Endothelial cell of umbilical vein (primary cell): ENCODE data around the gene CELSR3. TPM values are rescaled to one million over a fixed set of nuclear protein-coding genes. Genes with fewer than 3 reads are reported as not detected.

Source experiments
- BruUV-seq: library from RNA; stranded (reverse); fragments of 400-500 nt; replicated peaks from 2 replicates; lab custom pipeline; 2021; lab: Mats Ljungman, UMichigan
- CTCF ChIA-PET: fragments of 300-600, 350-600 bp; sonication (Branson Sonifier 250); formaldehyde crosslinking; loops from one replicate; lab custom pipeline; 2021; ENCODE audit warnings: antibody characterized with exemption, inconsistent platforms; lab: Charles Lee
- POLR2A ChIA-PET: fragments of 300-600, 350-600 bp; sonication (Branson Sonifier 250); formaldehyde crosslinking; loops from one replicate; lab custom pipeline; 2021; ENCODE audit warnings: antibody characterized with exemption, inconsistent platforms; lab: Charles Lee
- DNase-seq: peaks from one replicate; pipeline ENCODE4 v3.0.0-alpha.2; 2011; ENCODE audit warnings: low read depth, low spot score
- FAIRE-seq: peaks from 2 replicates; lab custom pipeline; 2011; peaks lifted over from hg19 to GRCh38; lab: Jason Lieb, UNC
- H2AFZ ChIP-seq: 2 replicates; pipeline ENCODE4 v1.6.0; 2012; ENCODE audit warnings: low read depth, low read length, control low read depth, inconsistent platforms
- H3K27ac ChIP-seq: 2 replicates; pipeline ENCODE4 v1.5.1; 2011; ENCODE audit warnings: low read depth, mild to moderate bottlenecking, control low read depth, low read length, moderate library complexity; ENCODE audit not compliant: insufficient read depth
- H3K27me3 ChIP-seq, 2 experiments: 2 replicates each; pipeline versions ENCODE4 v1.6.0 to v1.6.1; 2011; ENCODE audit warnings: low read length in 2 of 2, mixed read lengths in 1 of 2; ENCODE audit not compliant: control insufficient read depth in 2 of 2, insufficient read depth in 2 of 2
- H3K36me3 ChIP-seq, 2 experiments: 2 replicates in 1 of 2; 3 replicates in 1 of 2; pipeline ENCODE4 v1.5.1; 2011; ENCODE audit warnings: low read length in 2 of 2, mild to moderate bottlenecking in 1 of 2, moderate library complexity in 1 of 2; ENCODE audit not compliant: control insufficient read depth in 2 of 2, insufficient read depth in 2 of 2; ENCODE audit errors: extremely low read depth in 1 of 2
- H3K4me1 ChIP-seq: 3 replicates; pipeline ENCODE4 v1.5.1; 2011; ENCODE audit warnings: mild to moderate bottlenecking, low read length; ENCODE audit not compliant: control insufficient read depth, insufficient read depth; ENCODE audit errors: extremely low read depth
- H3K4me2 ChIP-seq: 2 replicates; pipeline ENCODE4 v1.6.1; 2011; ENCODE audit warnings: low read length, control low read depth, mixed read lengths; ENCODE audit not compliant: insufficient read depth
- H3K4me3 ChIP-seq, 3 experiments: fragments of 200-600 bp in 1 of 3; sonication (generic), shearing (Covaris generic) in 1 of 3; replicated peaks in 1 of 3; 2 replicates each; pipeline ENCODE4 v1.5.1; 2011 to 2016; ENCODE audit warnings: control low read depth in 3 of 3, low read length in 3 of 3, mild to moderate bottlenecking in 2 of 3, inconsistent platforms in 1 of 3, low read depth in 1 of 3, moderate library complexity in 1 of 3; ENCODE audit not compliant: insufficient read depth in 1 of 3
- H3K79me2 ChIP-seq: 2 replicates; pipeline ENCODE4 v1.6.0; 2012; ENCODE audit warnings: low read length, inconsistent platforms; ENCODE audit not compliant: control insufficient read depth, insufficient read depth
- H3K9ac ChIP-seq: replicated peaks from 2 replicates; pipeline ENCODE3; 2011; ENCODE audit warnings: low read length, control low read depth; ENCODE audit not compliant: insufficient read depth; ENCODE audit errors: extremely low read depth
- H3K9me1 ChIP-seq: replicated peaks from 3 replicates; pipeline ENCODE4 v1.6.0; 2011; ENCODE audit warnings: mild to moderate bottlenecking, low read length; ENCODE audit not compliant: control insufficient read depth, insufficient read depth; ENCODE audit errors: extremely low read depth
- H3K9me3 ChIP-seq: replicated peaks from 2 replicates; pipeline ENCODE4 v1.5.1; 2012; ENCODE audit warnings: low read length, inconsistent platforms; ENCODE audit not compliant: control insufficient read depth, insufficient read depth
- H4K20me1 ChIP-seq: replicated peaks from 2 replicates; pipeline ENCODE3; 2011; ENCODE audit warnings: mild to moderate bottlenecking, low read length; ENCODE audit not compliant: control insufficient read depth, insufficient read depth; ENCODE audit errors: extremely low read depth
- CTCF ChIP-seq, 2 donors: IDR thresholded peaks; 1 replicate in 1 of 2; 2 replicates in 1 of 2; pipeline ENCODE4 v1.5.1; 2011; ENCODE audit warnings: low read length in 2 of 2, mild to moderate bottlenecking in 2 of 2, moderate library complexity in 2 of 2, control low read depth in 1 of 2, inconsistent platforms in 1 of 2, low read depth in 1 of 2; ENCODE audit not compliant: insufficient read depth in 1 of 2; ENCODE audit errors: extremely low read depth in 1 of 2
- GATA2 ChIP-seq: IDR thresholded peaks from 2 replicates; pipeline ENCODE4 v1.7.0; 2011; ENCODE audit warnings: low read depth, mild to moderate bottlenecking, moderate library complexity, mixed read lengths, low read length; ENCODE audit not compliant: insufficient read length, insufficient read depth
- MYC ChIP-seq: IDR thresholded peaks from one replicate; pipeline ENCODE4 v1.6.1; 2011; ENCODE audit warnings: mild to moderate bottlenecking, low read depth, low read length
- POLR2AphosphoS5 ChIP-seq: IDR thresholded peaks from 2 replicates; pipeline ENCODE4 v1.6.1; 2012; ENCODE audit warnings: low read depth, mild to moderate bottlenecking, control low read depth, low read length, moderate library complexity; ENCODE audit not compliant: insufficient read depth
- dilution Hi-C: fragments of 300-500 bp; cut with MboI; formaldehyde crosslinking; loops from one replicate; pipeline ENCODE4 v1.15.0; 2019; ENCODE audit warnings: low sequenced_read_pairs; ENCODE audit not compliant: extremely low pct_ligation_motif_present
- intact Hi-C: fragments of 100-400 bp; cut with micrococcal nuclease; formaldehyde crosslinking; loops from one replicate; pipeline ENCODE4 v1.10.0; 2022
- polyA plus RNA-seq, 4 experiments: library from polyadenylated mRNA; depleted of rRNA in 3 of 4; stranded (reverse) in 3 of 4; unstranded in 1 of 4; fragments of >200 nt; gene quantifications; 2 replicates each; pipeline versions ENCODE4 v1.2.1 to v1.2.3, GENCODE V29; 2011 to 2012; ENCODE audit warnings: missing spikeins in 1 of 4
- total RNA-seq: library from RNA; stranded (reverse); gene quantifications from 2 replicates; pipeline ENCODE4 v1.2.3, GENCODE V29; 2021
- TF ChIP-seq, protein P1 (sequence below): IDR thresholded peaks from 2 replicates; pipeline ENCODE4 v1.6.1; 2011; ENCODE audit not compliant: insufficient read depth, insufficient read length

CELSR3 gene
- total and polyA plus RNA-seq, 2 donors (not counting 3 experiments of a cell fraction or from before 2014, with no cell fraction given): 0.25 to 0.71 TPM

GRCh38 chr3:48656061-48656840 is 6.4 kb downstream of the CELSR3 start:
- TF ChIP-seq GATA2 (no peak), MYC (peak; percentile 19), POLR2AphosphoS5 (peak; percentile 62), CTCF (IDR thresholded peaks at IDR 0.05; ENCODE audit: extremely low read depth in 1 of 2, insufficient read depth in 1 of 2, low read depth in 1 of 2, low read length in 2 of 2) (peak; percentile 75 to 85)
- TF ChIP-seq, protein P1, sequence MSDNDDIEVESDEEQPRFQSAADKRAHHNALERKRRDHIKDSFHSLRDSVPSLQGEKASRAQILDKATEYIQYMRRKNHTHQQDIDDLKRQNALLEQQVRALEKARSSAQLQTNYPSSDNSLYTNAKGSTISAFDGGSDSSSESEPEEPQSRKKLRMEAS: no peak
- Histone ChIP-seq H2AFZ (peak overlapping the region; percentile 92), H3K9me3 (no peaks in the 10 kb centered on the region), H3K4me3 (peak overlapping the region; percentile 8 to 46 (median 18)), H3K9me1 (no peaks in the 10 kb centered on the region), H3K79me2 (no peaks in the 10 kb centered on the region), H3K4me2 (peak overlapping the region; percentile 35), H4K20me1 (no peaks in the 10 kb centered on the region), H3K4me1 (peaks cover 7% of the 10 kb centered on the region), H3K27ac (no peak overlapping the region), H3K36me3 (no peaks in the 10 kb centered on the region), H3K9ac (peak overlapping the region; percentile 22), H3K27me3 (no peaks in the 10 kb centered on the region)
- intact Hi-C loops (loop anchor here (1.0 to 2.0 kb wide), 5 partner anchors 21 to 255 kb away; partner anchors contain the start of genes SLC26A6 and UQCRC1), dilution Hi-C loops (no loop called here)
- CTCF ChIA-PET: interaction anchor here (0.7 to 5.1 kb wide), 6 partner anchors 12 to 256 kb away, joined by 3 to 32 read pairs (median 3); partner anchors contain the start of genes NCKIPSD, PFKFB4 and SLC26A6
- BruUV-seq: no TSS peak
- POLR2A ChIA-PET: interaction anchor here (1.0 kb wide), 1 partner anchor 21 kb away, joined by 6 read pairs; the partner anchor contains the start of gene SLC26A6
- DNase-seq (peak; percentile 73), FAIRE-seq (peak; percentile 82)
